ENCODE data around the gene SLC16A12.

Gene SLC16A12

GRCh38 chr10:89505640-89506275, 29.6 kb downstream of the SLC16A12 start:
- no peak for FAIRE-seq

- FAIRE-seq: no peak
These were observed 30.7 kb downstream of the SLC16A12 start for GRCh38 chr10:89504691-89505090.

DNA sequence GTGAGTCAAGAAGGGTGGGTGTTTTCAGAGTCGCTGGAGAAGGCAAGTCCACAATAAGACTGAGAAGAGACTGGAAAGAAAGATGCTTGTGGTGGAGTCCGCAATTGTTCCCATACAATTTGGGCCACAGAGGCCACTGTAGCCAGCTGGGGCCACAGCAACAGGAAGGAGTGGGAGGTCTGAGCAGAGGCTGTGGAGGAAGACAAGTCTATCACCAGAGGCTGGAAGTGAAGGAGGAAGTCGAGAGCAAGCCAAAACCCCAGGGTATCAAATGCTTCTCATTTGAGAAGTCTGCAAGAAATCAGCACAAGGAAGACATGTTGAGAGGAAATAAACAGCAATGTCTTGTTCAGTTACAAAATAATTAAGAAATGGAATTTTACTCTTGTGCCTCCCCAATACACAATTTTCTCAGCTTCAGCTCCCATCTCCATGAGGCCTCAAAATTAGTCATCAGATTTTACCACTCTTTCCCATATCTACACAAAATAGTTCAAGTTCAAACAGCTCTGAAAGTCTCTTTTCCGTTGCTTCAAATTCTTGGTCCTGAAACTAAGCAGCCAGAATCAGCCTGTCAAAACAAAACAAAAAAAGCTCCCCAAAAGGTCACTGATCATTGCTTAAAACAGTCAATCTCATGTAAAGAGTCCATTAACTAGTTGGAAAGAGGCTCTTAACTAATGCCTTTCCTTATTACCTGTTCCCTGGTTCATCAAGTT, 31.6 kb downstream of the SLC16A12 start:
- no peak for FAIRE-seq

GRCh38 chr10:89503151-89503550, 32.2 kb downstream of the SLC16A12 start:
- no peak for FAIRE-seq

DNA sequence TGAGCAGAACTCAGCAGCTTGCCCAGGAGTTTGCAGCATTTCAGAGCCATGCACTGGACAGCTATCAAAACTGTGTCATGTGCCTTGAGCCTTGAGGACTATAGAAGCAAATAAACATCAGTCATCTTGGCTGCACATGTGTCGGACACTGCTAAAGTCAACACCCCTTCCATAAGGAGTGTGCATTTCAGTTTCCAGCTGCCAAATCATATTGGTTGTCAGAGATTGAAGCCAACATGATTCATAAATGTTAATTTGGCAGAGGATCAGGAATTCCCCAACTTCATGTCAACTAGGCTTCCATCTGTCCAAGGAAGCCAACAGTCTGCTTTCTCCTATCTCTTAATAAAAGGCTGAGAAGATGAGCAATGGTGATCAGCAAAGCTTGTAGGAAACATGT, 32.8 kb downstream of the SLC16A12 start:
- FAIRE-seq: no peak

- no peak for FAIRE-seq
These were observed 40.8 kb downstream of the SLC16A12 start for GRCh38 chr10:89494575-89494974.

DNA sequence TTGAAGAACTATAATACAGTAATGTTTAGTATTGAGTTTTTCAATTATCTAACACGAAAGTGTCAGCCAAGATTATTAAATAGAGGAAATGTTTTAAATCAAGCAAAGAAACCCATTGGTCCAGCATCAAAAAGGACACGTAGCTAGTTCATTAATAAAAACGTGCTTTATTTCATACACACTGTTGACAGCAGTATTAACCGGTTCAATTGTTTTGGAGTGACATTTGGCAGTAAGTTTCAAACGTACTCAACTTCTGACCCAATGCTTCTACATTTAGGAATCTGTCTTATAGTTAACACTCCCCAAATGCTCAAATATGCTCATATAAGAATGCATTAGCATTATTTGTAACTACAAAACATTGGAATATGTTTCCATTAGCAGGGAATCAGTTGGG, 41.3 kb downstream of the SLC16A12 start:
- no peak for FAIRE-seq

- no peak for FAIRE-seq
These were observed 43.5 kb downstream of the SLC16A12 start for GRCh38 chr10:89491932-89492331.

DNA sequence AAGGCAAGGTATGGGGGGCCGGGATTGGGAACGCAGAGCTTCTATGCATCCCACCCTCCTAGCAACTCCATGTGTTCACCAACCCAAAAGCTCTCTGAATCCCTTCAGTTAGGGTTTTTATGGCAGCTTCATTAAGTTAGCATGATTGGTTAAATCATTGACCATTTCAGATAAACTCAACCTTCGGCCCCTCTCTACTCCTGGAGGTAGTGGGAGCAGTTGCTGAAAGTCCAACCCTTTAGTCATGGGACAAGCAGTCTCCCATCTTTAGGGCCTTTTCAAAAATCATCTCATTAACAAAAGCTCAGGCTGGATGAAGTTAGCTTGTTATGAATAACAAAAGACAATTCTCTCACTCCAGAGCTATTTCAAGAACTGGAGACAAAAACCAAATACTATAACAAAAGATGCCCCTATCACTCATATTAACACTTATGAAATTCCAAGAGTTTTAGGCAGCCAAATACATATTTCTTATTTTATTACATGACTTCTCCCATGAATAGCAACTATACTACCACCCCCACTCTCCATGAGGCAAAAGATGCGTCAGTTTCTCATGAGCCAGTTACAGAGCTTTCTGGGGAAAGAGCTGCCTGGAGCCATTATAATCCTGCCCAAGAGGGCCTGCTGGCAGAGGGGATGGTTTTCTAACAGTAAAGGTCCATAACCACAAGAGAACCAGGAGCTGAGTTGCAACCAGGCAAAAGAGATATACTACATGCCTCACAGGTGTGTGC, 44.6 kb downstream of the SLC16A12 start:
- no peak for FAIRE-seq

- no peak for FAIRE-seq
These were observed 53.1 kb downstream of the SLC16A12 start for GRCh38 chr10:89482256-89482655.

- no peak for FAIRE-seq
These were observed 53.7 kb downstream of the SLC16A12 start for GRCh38 chr10:89481662-89482061.

DNA sequence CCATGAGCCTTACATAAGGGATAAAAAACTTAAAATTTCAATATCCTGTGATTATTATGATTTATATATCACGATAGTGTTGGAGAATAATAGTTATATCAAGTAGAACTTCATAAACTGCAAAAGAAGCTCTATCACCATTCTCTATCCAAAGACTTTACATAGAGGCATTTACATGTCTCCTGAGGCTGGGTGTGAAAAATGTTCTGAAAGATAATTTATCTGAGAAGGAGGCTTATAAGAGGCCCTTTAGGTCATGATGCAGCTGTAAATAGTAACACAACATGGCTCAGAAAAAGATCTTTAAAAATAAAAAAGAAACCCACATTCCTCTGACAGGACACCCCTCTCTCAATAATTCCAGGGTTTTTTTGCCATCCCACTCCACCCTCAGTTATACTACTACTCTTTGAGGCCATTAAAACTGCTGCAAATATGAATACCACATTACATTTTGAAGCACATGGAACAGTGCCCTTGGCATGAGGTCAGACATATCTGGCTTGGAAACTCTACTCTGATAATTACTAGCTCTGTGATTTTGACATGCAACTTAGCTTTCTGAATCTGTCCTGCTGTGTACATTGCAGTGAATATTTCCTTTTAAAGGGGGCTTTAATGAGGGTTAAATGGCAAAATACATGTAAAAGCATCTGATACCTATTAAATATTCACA, 55.5 kb downstream of the SLC16A12 start:
- FAIRE-seq: no peak

DNA sequence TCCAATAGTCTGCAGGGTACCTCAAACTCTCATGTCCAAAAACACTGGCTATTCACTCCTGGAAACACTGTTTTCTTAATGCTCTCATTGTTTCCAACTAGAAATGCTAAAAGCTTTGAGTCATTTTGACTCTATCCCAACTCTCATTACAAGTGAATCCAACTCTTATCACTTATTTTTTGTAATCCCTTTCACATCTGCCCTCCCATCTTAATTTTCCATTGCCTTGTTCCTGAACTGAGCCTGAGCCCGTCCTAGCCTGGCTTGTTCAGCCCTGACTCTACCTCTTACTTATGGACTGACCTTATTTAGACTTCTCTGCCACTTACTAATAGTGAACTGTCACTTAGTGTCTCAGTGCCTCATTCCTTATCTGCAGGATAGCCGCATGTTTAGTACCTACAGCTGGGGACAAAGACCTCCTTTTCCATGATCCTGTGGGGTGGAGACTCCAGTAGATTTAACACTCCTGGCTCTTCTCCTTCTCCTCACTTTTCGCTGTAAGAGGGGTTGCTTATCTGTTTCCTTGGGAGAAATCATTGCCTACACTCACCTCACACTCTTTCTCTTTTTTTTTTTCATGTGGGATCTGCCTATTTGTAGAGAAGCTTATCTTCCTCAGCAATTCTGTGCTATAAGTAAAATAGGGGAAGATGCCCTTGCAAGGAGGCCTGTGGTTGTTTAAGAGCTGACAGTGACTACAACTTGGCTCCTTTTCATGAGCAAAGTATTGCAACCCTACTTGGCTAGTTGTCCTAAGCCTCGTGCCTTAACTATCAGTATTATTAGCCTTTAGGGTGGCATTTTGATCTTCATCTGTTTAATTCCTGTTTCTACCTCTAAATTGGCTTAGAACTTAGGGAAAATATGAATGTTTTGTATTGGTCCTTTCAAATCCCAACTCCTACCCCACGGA, 56.4 kb downstream of the SLC16A12 start:
- FAIRE-seq: no peak

GRCh38 chr10:89478085-89478738, 57.2 kb downstream of the SLC16A12 start:
- FAIRE-seq: no peak

DNA sequence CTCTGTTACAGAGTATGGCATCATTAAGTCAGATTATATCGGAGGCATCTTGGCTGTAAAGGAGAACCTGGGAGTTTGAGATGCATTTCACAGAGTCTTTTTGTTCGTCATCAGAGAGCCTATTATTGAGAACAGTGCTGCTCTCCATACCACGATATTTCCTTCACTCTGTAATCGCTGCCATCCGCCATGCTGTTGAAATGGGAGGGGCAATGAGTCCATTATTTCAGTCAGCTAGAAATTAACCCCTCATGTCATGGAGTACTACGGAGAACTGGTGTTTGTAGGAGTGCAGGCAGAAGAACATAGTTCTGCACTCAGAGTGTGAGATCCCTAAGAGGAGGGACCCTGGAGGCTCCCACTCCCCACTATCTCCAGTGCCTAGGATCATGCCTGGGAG, 59.2 kb downstream of the SLC16A12 start:
- no peak for FAIRE-seq

GRCh38 chr10:89475591-89475998, 59.8 kb downstream of the SLC16A12 start:
- FAIRE-seq: no peak

GRCh38 chr10:89475125-89475524, 60.3 kb downstream of the SLC16A12 start:
- no peak for FAIRE-seq

GRCh38 chr10:89474452-89474851, 60.9 kb downstream of the SLC16A12 start:
- no peak for FAIRE-seq

DNA sequence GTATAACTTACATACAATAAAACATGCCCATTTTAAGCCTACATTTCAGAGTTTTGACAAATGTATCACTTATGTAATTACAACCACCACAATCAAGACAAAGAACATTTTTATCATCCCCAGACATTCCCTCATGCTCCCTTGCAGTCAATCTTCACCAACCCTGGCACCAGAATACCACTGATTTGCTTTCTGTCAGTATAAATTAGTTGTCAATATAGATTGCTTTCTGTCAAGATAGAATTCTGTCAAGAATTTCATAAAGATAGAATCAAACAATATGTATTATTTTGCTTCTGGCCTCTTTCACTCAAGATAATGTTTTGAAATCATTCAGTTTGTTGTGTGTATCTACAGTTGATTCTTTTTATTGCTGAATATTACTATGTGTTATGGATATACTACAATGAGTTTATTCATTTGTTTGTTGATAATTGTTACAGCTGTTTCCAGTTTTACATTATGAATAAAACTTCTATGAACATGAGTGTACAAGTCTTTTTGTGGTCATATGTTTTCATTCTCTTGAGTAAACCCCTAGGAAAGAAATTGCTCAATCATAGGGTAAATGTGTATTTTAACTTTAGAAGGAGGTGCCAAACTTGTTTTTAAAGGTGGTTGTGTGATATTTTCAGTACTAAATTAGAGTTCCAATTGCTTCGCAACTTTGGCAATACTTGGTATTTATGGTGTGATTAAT, 64.1 kb downstream of the SLC16A12 start:
- FAIRE-seq: peak; percentile 43

- FAIRE-seq: no peak
These were observed 64.8 kb downstream of the SLC16A12 start for GRCh38 chr10:89470628-89471027.

DNA sequence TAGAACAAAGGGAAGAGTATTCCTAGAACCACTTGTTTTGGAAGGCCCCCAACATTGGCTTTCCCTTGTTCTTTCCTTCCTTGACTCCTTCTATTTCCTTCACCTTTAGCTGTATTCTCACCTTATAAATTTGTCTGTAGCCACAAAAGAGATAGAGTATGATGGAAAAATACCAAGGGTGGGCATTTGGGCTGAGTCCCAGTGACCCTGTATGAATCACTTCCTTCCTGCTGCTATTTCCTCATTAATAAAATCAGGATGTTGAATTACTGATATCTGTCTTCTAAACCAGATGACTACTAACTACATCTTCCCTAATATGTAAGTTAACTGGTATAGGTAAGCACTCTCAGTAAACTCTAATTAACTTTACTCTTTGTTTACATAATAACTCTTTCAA, 65.9 kb downstream of the SLC16A12 start:
- no peak for FAIRE-seq
